Hepatocyte (in vitro differentiated cells): ENCODE results near the gene ITGB1.

Experiments
- CTCF ChIP-seq: fragments of 200-600 bp; sonication (generic); IDR thresholded peaks from 2 replicates; pipeline ENCODE4 v1.5.1; 2016; ENCODE audit warnings: antibody characterized with exemption, mild to moderate bottlenecking; ENCODE audit not compliant: poor library complexity
- EZH2 ChIP-seq: fragments of 200-600 bp; sonication (generic); IDR thresholded peaks from 2 replicates; pipeline ENCODE4 v1.6.1; 2016; ENCODE audit warnings: antibody characterized with exemption, mild to moderate bottlenecking, borderline replicate concordance

DNA sequence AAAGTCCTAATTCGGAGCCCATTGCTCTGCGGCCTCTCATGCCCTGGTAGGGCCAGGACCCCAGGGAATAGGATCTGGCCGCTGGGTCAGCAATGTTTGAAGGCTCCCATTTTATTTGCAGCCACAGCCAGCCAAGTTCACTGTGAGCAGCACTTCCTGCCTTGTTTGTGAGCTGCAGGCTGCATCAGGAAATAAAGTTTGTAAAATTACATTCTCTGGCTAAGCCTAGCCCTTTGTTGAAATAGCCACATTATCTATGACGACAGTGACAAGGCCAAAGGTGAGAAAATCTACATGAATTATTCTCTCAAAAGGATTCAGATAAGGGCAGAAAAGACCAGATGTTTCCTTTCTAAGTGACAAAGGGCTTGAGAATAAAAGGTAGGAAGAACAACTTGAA lies 23.7 kb upstream of the ITGB1 start:
- no peak for TF ChIP-seq CTCF
- TF ChIP-seq EZH2 = no peak
